ENCODE results near the gene ATAT1. TPM values are rescaled to one million over a fixed set of nuclear protein-coding genes. Genes with fewer than 3 reads are reported as not detected.

The ATAT1 gene
- total and polyA plus RNA-seq, 9 of the 15 experiments (the other 6 are each of a cell fraction or from before 2014, with no cell fraction given) = 0.65 to 5.8 (median 1.6) TPM

DNA sequence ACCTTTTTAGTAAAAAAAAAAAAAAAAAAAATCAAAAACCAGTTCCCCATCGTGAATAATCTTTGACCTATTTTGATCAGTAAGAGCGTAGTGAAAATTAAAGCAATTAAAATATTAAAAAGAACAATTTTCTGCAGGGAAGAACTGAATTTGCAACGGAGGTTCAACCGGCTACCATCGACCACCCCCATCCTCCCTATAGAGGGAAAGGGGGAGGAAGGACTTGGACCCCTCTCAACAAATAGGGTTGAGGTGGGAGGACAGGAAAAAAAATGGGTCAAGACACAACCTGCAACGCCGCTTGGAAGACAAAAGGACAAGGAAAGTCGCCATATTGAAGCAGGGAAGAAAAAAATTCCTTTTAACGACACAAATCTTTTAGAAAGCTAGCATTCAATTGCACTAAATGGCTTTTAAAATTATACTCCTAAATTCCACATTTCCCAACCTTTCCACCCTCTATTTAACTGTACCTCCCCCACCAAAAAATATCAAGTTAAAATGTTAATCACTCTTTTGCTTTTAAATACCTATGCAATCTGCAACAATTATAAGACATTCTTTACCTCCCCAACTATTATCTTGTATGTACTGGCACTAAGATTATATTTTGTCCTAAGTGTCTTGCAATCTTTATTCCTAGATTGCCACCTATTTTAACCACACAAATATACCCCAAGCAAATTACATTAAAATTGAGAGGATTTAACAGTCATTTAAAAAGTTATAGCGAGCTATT lies 11.3 kb upstream of the ATAT1 start (continued):
- TF ChIP-seq ZNF79 (CRISPR knock-in tag; IDR thresholded peaks at IDR 0.05; ENCODE audit: low read depth) (no peak), ZSCAN32 (CRISPR knock-in tag; IDR thresholded peaks at IDR 0.05) (peak; percentile 44; the same call in 1 of the 2 replicates), ZNF644 (tag; IDR thresholded peaks at IDR 0.05; ENCODE audit: low read depth) (peak; percentile 87), BRD9 (IDR thresholded peaks at IDR 0.05; ENCODE audit: low read depth, partially characterized antibody) (peak; percentile 88), ARID2 (IDR thresholded peaks at IDR 0.05) (peak; percentile 44; the same call in 1 of the 2 replicates), HMG20B (CRISPR knock-in tag; IDR thresholded peaks at IDR 0.05) (peak; percentile 65), EWSR1 (IDR thresholded peaks at IDR 0.05; ENCODE audit: borderline replicate concordance, low read depth, partially characterized antibody) (peak; percentile 87), ZEB2 (IDR thresholded peaks at IDR 0.05) (peak; percentile 27; the same call in 1 of the 2 replicates), CBFA2T3 (IDR thresholded peaks at IDR 0.05) (0 out of 2 replicates have a peak, but pooled peaks have one; percentile 7), RHOXF2B (CRISPR knock-in tag; conservative IDR thresholded peaks at IDR 0.05) (peak; percentile 86; the same call in 1 of the 2 replicates), TAF9B (IDR thresholded peaks at IDR 0.05; ENCODE audit: partially characterized antibody) (peak; percentile 51), TAF7 (tag; IDR thresholded peaks at IDR 0.05) (peak; percentile 10), XRCC4 (IDR thresholded peaks at IDR 0.05; ENCODE audit: extremely low read depth, insufficient read depth, insufficient read length) (no peak), FOXK1 (CRISPR knock-in tag; IDR thresholded peaks at IDR 0.05; ENCODE audit: borderline replicate concordance) (no peak), ZNF584 (CRISPR knock-in tag; IDR thresholded peaks at IDR 0.05; ENCODE audit: low read depth) (peak; percentile 60), MTA2 (IDR thresholded peaks at IDR 0.05; ENCODE audit: low read depth) (peak; percentile 4; the same call in 1 of the 2 replicates), TRIM24 (IDR thresholded peaks at IDR 0.05) (0 out of 4 replicates have a peak, but pooled peaks of 1 of the 2 experiments have one; percentile 5), RBM25 (IDR thresholded peaks at IDR 0.05; ENCODE audit: low read depth, low read length, severe bottlenecking) (peak; percentile 7)
- TF ChIP-seq, protein P1, sequence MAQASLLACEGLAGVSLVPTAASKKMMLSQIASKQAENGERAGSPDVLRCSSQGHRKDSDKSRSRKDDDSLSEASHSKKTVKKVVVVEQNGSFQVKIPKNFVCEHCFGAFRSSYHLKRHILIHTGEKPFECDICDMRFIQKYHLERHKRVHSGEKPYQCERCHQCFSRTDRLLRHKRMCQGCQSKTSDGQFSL (CRISPR knock-in tag; IDR thresholded peaks at IDR 0.05) = no peak
- TF ChIP-seq, protein P1 (tag; IDR thresholded peaks at IDR 0.05) = 0 out of 4 replicates have a peak, but pooled peaks of 1 of the 2 experiments have one; percentile 30
- TF ChIP-seq, protein P2, sequence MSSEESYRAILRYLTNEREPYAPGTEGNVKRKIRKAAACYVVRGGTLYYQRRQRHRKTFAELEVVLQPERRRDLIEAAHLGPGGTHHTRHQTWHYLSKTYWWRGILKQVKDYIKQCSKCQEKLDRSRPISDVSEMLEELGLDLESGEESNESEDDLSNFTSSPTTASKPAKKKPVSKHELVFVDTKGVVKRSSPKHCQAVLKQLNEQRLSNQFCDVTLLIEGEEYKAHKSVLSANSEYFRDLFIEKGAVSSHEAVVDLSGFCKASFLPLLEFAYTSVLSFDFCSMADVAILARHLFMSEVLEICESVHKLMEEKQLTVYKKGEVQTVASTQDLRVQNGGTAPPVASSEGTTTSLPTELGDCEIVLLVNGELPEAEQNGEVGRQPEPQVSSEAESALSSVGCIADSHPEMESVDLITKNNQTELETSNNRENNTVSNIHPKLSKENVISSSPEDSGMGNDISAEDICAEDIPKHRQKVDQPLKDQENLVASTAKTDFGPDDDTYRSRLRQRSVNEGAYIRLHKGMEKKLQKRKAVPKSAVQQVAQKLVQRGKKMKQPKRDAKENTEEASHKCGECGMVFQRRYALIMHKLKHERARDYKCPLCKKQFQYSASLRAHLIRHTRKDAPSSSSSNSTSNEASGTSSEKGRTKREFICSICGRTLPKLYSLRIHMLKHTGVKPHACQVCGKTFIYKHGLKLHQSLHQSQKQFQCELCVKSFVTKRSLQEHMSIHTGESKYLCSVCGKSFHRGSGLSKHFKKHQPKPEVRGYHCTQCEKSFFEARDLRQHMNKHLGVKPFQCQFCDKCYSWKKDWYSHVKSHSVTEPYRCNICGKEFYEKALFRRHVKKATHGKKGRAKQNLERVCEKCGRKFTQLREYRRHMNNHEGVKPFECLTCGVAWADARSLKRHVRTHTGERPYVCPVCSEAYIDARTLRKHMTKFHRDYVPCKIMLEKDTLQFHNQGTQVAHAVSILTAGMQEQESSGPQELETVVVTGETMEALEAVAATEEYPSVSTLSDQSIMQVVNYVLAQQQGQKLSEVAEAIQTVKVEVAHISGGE (CRISPR knock-in tag; IDR thresholded peaks at IDR 0.05) = peak in 1 of 3 experiments; percentile 67; a peak in 2 of 6 replicates
- TF ChIP-seq, protein P3, sequence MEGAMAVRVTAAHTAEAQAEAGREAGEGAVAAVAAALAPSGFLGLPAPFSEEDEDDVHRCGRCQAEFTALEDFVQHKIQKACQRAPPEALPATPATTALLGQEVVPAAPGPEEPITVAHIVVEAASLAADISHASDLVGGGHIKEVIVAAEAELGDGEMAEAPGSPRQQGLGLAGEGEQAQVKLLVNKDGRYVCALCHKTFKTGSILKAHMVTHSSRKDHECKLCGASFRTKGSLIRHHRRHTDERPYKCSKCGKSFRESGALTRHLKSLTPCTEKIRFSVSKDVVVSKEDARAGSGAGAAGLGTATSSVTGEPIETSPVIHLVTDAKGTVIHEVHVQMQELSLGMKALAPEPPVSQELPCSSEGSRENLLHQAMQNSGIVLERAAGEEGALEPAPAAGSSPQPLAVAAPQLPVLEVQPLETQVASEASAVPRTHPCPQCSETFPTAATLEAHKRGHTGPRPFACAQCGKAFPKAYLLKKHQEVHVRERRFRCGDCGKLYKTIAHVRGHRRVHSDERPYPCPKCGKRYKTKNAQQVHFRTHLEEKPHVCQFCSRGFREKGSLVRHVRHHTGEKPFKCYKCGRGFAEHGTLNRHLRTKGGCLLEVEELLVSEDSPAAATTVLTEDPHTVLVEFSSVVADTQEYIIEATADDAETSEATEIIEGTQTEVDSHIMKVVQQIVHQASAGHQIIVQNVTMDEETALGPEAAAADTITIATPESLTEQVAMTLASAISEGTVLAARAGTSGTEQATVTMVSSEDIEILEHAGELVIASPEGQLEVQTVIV (CRISPR knock-in tag; IDR thresholded peaks at IDR 0.05; ENCODE audit: borderline replicate concordance) = peak; percentile 81

Measured in K562 (cell line).